ENCODE measurements around the gene SCAPER. TPM values are rescaled to one million over a fixed set of nuclear protein-coding genes. Genes with fewer than 3 reads are reported as not detected.

The SCAPER gene
- total RNA-seq, 1 experiment from 2014 or later = 7.4 TPM

DNA sequence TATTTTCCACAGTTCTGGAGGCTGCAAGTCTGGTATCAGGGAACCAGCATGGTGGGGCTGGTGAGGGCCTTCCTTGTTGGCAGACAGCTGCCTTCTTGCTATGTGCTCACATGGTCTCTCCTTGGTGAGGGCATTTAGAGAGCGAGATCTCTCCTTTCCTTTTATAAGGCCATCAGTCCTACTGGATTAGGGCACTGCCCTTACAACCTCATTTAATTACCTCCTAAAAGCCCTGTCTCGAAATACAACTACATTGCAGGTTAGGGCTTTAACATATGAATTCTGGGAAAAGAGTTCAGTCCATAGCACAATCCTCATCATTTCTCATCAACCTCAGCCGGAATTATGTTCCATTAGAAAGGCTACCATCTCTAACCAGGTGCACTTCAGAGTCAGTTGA, 546.7 kb downstream of the SCAPER start:
- Histone ChIP-seq H2BK15ac (ENCODE audit: low read depth, low read length) (no peak overlapping the region), H3K14ac (ENCODE audit: insufficient read depth, low read length) (no peak overlapping the region), H3K23ac (ENCODE audit: insufficient read length, low read depth, low read length) (no peak overlapping the region), H3K23me2 (ENCODE audit: insufficient read length, low read depth, low read length, poor library complexity, severe bottlenecking) (no peaks in the 10 kb centered on the region), H3K9me3 (ENCODE audit: control insufficient read depth, low read depth, low read length) (no peaks in the 10 kb centered on the region), H3T11ph (ENCODE audit: low read length) (no peak overlapping the region), H2AFZ (ENCODE audit: low read length) (no peak overlapping the region), H3K79me1 (ENCODE audit: insufficient read depth, low read depth, low read length, poor library complexity, severe bottlenecking) (no peaks in the 10 kb centered on the region), H3K9ac (ENCODE audit: extremely low read depth, insufficient read length, low read length) (no peak overlapping the region), H4K5ac (ENCODE audit: insufficient read length, low read depth, low read length) (no peak overlapping the region), H2BK120ac (ENCODE audit: low read depth, low read length, poor library complexity, severe bottlenecking) (no peak overlapping the region), H4K20me1 (ENCODE audit: control insufficient read depth, insufficient read depth, insufficient read length) (no peaks in the 10 kb centered on the region), H4K91ac (ENCODE audit: insufficient read length, low read depth, low read length) (no peak overlapping the region), H2BK20ac (ENCODE audit: low read depth, low read length, poor library complexity, severe bottlenecking) (no peak overlapping the region), H3K4me1 (ENCODE audit: insufficient read depth, low read length) (no peaks in the 10 kb centered on the region), H2AK5ac (ENCODE audit: insufficient read length, low read length) (no peak overlapping the region), H3K4ac (ENCODE audit: low read depth, low read length) (no peak overlapping the region), H2BK5ac (ENCODE audit: insufficient read length, low read length) (no peak overlapping the region), H3K27ac (ENCODE audit: insufficient read length, low read depth, low read length) (no peak overlapping the region), H4K8ac (replicated peaks; ENCODE audit: insufficient read length, low read depth, low read length) (no peak overlapping the region), H3K18ac (ENCODE audit: insufficient read length, low read depth, low read length) (no peak overlapping the region), H3K56ac (ENCODE audit: insufficient read length, low read depth, low read length) (no peak overlapping the region), H3K79me2 (ENCODE audit: insufficient read depth, low read length) (no peaks in the 10 kb centered on the region), H2BK12ac (ENCODE audit: insufficient read length, low read depth, low read length) (no peak overlapping the region), H3K27me3 (ENCODE audit: insufficient read depth, low read length) (no peaks in the 10 kb centered on the region), H3K4me2 (ENCODE audit: insufficient read depth, insufficient read length, low read length) (no peak overlapping the region)
- no peak for DNase-seq
- Mint-ChIP-seq H3K27ac (no peak overlapping the region), H3K4me3 (no peak overlapping the region), H3K9me3 (no peaks in the 10 kb centered on the region), H3K4me1 (no peaks in the 10 kb centered on the region), H3K27me3 (ENCODE audit: low read depth) (peaks cover 2% of the 10 kb centered on the region; the same call in 1 of the 2 replicates), H3K36me3 (ENCODE audit: insufficient read depth in 1 of 3, low read depth in 3 of 3) (no peaks in the 10 kb centered on the region)
- WGBS (ENCODE audit: extremely low coverage, insufficient read length, low lambda C conversion rate) = no CpG with 5 or more reads among the region's 3 CpGs
- TF ChIP-seq, protein P1, sequence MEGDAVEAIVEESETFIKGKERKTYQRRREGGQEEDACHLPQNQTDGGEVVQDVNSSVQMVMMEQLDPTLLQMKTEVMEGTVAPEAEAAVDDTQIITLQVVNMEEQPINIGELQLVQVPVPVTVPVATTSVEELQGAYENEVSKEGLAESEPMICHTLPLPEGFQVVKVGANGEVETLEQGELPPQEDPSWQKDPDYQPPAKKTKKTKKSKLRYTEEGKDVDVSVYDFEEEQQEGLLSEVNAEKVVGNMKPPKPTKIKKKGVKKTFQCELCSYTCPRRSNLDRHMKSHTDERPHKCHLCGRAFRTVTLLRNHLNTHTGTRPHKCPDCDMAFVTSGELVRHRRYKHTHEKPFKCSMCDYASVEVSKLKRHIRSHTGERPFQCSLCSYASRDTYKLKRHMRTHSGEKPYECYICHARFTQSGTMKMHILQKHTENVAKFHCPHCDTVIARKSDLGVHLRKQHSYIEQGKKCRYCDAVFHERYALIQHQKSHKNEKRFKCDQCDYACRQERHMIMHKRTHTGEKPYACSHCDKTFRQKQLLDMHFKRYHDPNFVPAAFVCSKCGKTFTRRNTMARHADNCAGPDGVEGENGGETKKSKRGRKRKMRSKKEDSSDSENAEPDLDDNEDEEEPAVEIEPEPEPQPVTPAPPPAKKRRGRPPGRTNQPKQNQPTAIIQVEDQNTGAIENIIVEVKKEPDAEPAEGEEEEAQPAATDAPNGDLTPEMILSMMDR (conservative IDR thresholded peaks at IDR 0.05) = no peak

Data from H9 (cell line).